ENCODE measurements around the gene POP7. TPM values are rescaled to one million over a fixed set of nuclear protein-coding genes. Genes with fewer than 3 reads are reported as not detected.
"Not testable (repeated sequence)": the region's sequence is repeated elsewhere in the genome, so short reads cannot be mapped to it uniquely, and the experiment has no call there.

The POP7 gene
- total and polyA plus RNA-seq, 11 donors: 24.1 to 62.4 (median 29.7) TPM

DNA sequence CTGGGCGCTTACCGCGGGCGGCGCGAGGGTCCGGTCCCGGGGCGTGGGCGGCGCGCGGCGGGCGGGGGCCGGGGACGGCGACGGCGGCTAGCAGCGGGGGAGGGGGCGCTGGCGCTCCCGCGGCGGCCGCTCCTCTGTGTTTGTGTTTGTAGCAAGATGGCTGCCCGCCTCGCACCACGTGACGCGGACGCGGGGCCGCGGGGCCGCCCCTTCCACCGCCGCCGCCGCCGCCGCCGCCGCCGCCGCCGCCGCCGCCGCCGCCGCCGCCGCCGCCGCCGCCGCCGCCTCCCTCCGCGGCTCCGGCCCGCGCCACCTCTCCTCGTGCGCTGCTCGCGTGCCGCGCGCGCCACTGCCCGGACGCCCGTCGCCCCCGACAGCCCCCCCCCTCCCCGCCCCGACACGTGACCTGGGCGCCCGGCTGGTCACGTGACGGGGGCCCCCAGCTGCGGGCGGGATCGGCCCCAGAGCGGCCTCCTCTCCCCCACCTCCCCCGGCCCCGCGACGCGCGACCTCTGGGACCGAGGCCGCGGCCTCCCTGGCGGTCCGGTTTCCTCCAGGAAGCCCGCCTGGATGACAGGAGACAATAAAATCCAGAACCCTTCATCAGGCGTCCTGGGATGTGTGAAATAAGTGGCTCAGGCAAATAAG lies 11.7 kb upstream of the POP7 start, which contains the start of gene GIGYF1:
Gene GIGYF1 (minus strand): TSS at position 153 of the 648 bp plus-strand sequence. CDS start 6,012 bp downstream, outside the sequence.
- peak within 1 kb of the TSS; percentile 3 to 90 (median 78) for H3K27ac ChIP-seq
- DNase-seq (peak; percentile 80 to 89 (median 83)), ATAC-seq (peak in 3 of 4 donors; percentile 33 to 54 (median 50))
- no peaks in the 10 kb centered on the region for H3K27me3 ChIP-seq
- TF ChIP-seq CTCF (IDR thresholded peaks at IDR 0.05) (no peak), POLR2A (IDR thresholded peaks at IDR 0.05) (no peak)
- no peaks in the 10 kb centered on the region for H3K9me3 ChIP-seq
- H3K4me3 ChIP-seq: peak within 1 kb of the TSS; percentile 74 to 100 (median 91)
- peaks cover 5 to 50% (median 43%) of the 10 kb centered on the region in 12 donors for H3K4me1 ChIP-seq
- intact Hi-C loops (cut with DNase I): loop anchor here (5.0 to 10.0 kb wide), 9 partner anchors 82 to 229 kb away; partner anchors contain the start of genes MOSPD3 (in 3 of the 10), SPACDR (in 2 of the 10), TSC22D4 (in 2 of the 10) and FBXO24 (in 1 of the 10)
- WGBS, 4 donors: 0 to 11% (median 1%) methylated on average over 2 to 88 of the region's 102 CpGs
- H3K36me3 ChIP-seq: peaks cover 0 to 2% (median 0%) of the 10 kb centered on the region in 9 donors

DNA sequence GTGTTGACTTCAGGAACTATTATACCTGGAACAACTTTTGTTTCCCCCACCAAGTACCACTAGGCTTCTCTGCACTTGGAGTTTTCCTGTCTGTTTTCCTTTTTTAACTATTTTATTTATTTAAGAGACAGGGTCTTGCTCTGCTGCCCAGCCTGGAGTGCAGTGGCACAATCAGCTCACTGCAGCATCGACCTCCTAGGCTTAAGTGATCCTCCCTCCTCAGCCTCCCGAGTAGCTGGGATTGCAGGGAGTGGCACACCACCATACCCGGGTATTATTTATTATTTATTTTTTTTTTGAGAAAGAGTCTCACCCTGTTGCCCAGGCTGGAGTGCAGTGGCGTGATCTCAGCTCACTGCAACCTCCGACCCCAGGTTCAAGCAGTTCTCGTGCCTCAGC lies 9.8 kb upstream of the POP7 start:
- no peak overlapping the region for H3K4me3 ChIP-seq
- H3K9me3 ChIP-seq: no peaks in the 10 kb centered on the region
- H3K4me1 ChIP-seq: peaks cover 5 to 31% (median 26%) of the 10 kb centered on the region in 12 donors
- H3K27me3 ChIP-seq: no peaks in the 10 kb centered on the region
- DNase-seq: peak in 1 of 5 donors; percentile 25
- no peak for ATAC-seq
- H3K27ac ChIP-seq: no peak overlapping the region
- intact Hi-C loops (cut with DNase I): loop anchor here in 4 of 10 donors (10.0 kb wide), 2 partner anchors 221 to 231 kb away; partner anchors contain the start of genes SPACDR (in 2 of the 4) and TSC22D4 (in 2 of the 4)
- TF ChIP-seq POLR2A (IDR thresholded peaks at IDR 0.05) (no peak), CTCF (IDR thresholded peaks at IDR 0.05) (no peak)
- H3K36me3 ChIP-seq: no peaks in the 10 kb centered on the region
- WGBS, 4 donors: 82 to 87% (median 82%) methylated on average over 6 of the region's 6 CpGs

GRCh38 chr7:100699018-100699417 lies 6.9 kb upstream of the POP7 start:
- TF ChIP-seq POLR2A (IDR thresholded peaks at IDR 0.05): no peak
- TF ChIP-seq CTCF (IDR thresholded peaks at IDR 0.05): no peak
- ATAC-seq (no peak), DNase-seq (no peak)
- 64 to 73% (median 70%) methylated on average over 6 of the region's 6 CpGs for WGBS, 4 donors
- Histone ChIP-seq H3K27me3 (no peaks in the 10 kb centered on the region), H3K4me1 (peaks cover 0 to 7% (median 4%) of the 10 kb centered on the region in 12 donors), H3K27ac (no peak overlapping the region), H3K4me3 (no peak overlapping the region), H3K9me3 (no peaks in the 10 kb centered on the region), H3K36me3 (no peaks in the 10 kb centered on the region)
- intact Hi-C loops (cut with DNase I): loop anchor here in 4 of 10 donors (10.0 kb wide), 2 partner anchors 224 to 234 kb away; partner anchors contain the start of genes SPACDR (in 2 of the 4) and TSC22D4 (in 2 of the 4)

GRCh38 chr7:100701089-100701488 lies 4.8 kb upstream of the POP7 start:
- peak in 1 of 5 donors; percentile 14 for DNase-seq
- WGBS, 4 donors: 50 to 77% (median 70%) methylated on average over 3 of the region's 3 CpGs
- H3K27me3 ChIP-seq, H3K27ac ChIP-seq, H3K36me3 ChIP-seq, H3K9me3 ChIP-seq, ATAC-seq, H3K4me3 ChIP-seq, H3K4me1 ChIP-seq: not testable (repeated sequence)
- intact Hi-C loops (cut with DNase I): loop anchor here in 2 of 10 donors (10.0 kb wide), 2 partner anchors 154 to 354 kb away; partner anchors contain the start of gene SLC12A9 (in 1 of the 2)
